Esophagus muscularis mucosa (tissue), 4 donors: ENCODE data around the gene TSPO. TPM values are rescaled to one million over a fixed set of nuclear protein-coding genes. Genes with fewer than 3 reads are reported as not detected.

Experiments
- DNase-seq: peaks from one replicate; pipeline ENCODE4 v3.0.0-alpha.2; 2017; ENCODE audit errors: extremely low spot score
- H3K27ac ChIP-seq, 4 donors: fragments of 200-600 bp; sonication (generic); replicated peaks in 1 of 4; 1 replicate in 3 of 4; 2 replicates in 1 of 4; pipeline ENCODE4 v1.5.1; 2016 to 2019; ENCODE audit warnings: mild to moderate bottlenecking in 1 of 4
- H3K27me3 ChIP-seq, 4 donors: fragments of 200-600 bp; sonication (generic); one replicate each; pipeline versions ENCODE4 v1.5.1 to v1.6.0; 2016 to 2019
- H3K36me3 ChIP-seq, 4 donors: fragments of 200-600 bp; sonication (generic); one replicate each; pipeline ENCODE4 v1.5.1; 2016 to 2019
- H3K4me1 ChIP-seq, 4 donors: fragments of 200-600 bp; sonication (generic); one replicate each; pipeline ENCODE4 v1.5.1; 2016 to 2019
- H3K4me3 ChIP-seq, 4 donors: fragments of 200-600 bp; sonication (generic); 1 replicate in 2 of 4; 2 replicates in 2 of 4; pipeline ENCODE4 v1.5.1; 2016 to 2019; ENCODE audit warnings: mild to moderate bottlenecking in 4 of 4, moderate library complexity in 1 of 4
- H3K9me3 ChIP-seq, 4 donors: fragments of 200-600 bp; sonication (generic); 1 replicate in 3 of 4; 2 replicates in 1 of 4; pipeline ENCODE4 v1.5.1; 2016 to 2019
- EP300 ChIP-seq: sonication (generic); formaldehyde crosslinking; IDR thresholded peaks from one replicate; pipeline ENCODE4 v1.6.1; 2017; ENCODE audit warnings: antibody characterized with exemption
- POLR2A ChIP-seq: fragments of 450-650 bp; IDR thresholded peaks from one replicate; pipeline ENCODE4 v1.6.1; 2017; ENCODE audit warnings: antibody characterized with exemption, moderate library complexity, mild to moderate bottlenecking, low read depth
- POLR2AphosphoS5 ChIP-seq, 2 donors: sonication (generic); formaldehyde crosslinking; IDR thresholded peaks; one replicate each; pipeline ENCODE4 v1.6.1; 2017; ENCODE audit warnings: antibody characterized with exemption in 2 of 2
- WGBS: methylation state at CpG from one replicate; pipeline ENCODE4 v1.1.5; 2018; 5-methylcytosine and 5-hydroxymethylcytosine counted together
- intact Hi-C: fragments of 100-400 bp; cut with DNase I; formaldehyde crosslinking; loops from one replicate; pipeline ENCODE4 v1.15.1; 2023
- total RNA-seq, 4 donors: library from RNA; depleted of rRNA; stranded (reverse); fragments of >200 nt; gene quantifications; one replicate each; pipeline versions ENCODE4 v1.1.0 to v1.2.1, GENCODE V29; 2016
- TF ChIP-seq, protein P1 (sequence below), 3 experiments: fragments of 200-600 bp in 2 of 3; fragments of 450-650 bp in 1 of 3; sonication (generic) in 2 of 3; IDR thresholded peaks; one replicate each; pipeline ENCODE4 v1.5.1; 2017 to 2019; ENCODE audit warnings: antibody characterized with exemption in 3 of 3, mild to moderate bottlenecking in 2 of 3, moderate library complexity in 1 of 3

Gene TSPO
- total RNA-seq, 4 donors from 2014 or later = 172 to 191 (median 182) TPM

DNA sequence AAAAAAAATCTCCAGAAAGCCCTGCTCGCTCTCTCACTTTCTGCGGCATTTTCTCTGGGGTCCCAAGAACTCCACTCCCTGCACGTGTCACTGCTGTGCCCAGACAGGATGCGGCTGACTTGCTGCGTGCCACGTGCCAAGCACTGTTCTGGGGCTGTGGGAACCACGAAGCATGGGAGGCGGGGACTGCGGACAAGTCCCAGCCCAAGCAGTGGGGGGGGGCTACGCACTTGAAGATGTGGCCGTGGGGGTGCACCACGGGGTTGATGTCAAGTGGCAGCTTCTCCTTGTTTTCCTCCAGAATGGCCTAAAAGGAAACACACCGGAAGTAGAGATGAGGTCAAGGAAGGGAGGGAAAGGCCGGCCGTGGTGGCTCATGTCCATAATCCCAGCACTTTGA, 24.7 kb downstream of the TSPO start:
- no peak overlapping the region for H3K27ac ChIP-seq
- no peaks in the 10 kb centered on the region for H3K27me3 ChIP-seq
- WGBS = 94% methylated on average over 14 of the region's 15 CpGs
- H3K9me3 ChIP-seq = no peaks in the 10 kb centered on the region
- no peaks in the 10 kb centered on the region for H3K4me1 ChIP-seq
- H3K4me3 ChIP-seq = no peak overlapping the region
- no peak for DNase-seq
- intact Hi-C loops = no loop called here
- TF ChIP-seq POLR2AphosphoS5 (IDR thresholded peaks at IDR 0.05) (no peak), POLR2A (no peak), EP300 (no peak)
- TF ChIP-seq, protein P1, sequence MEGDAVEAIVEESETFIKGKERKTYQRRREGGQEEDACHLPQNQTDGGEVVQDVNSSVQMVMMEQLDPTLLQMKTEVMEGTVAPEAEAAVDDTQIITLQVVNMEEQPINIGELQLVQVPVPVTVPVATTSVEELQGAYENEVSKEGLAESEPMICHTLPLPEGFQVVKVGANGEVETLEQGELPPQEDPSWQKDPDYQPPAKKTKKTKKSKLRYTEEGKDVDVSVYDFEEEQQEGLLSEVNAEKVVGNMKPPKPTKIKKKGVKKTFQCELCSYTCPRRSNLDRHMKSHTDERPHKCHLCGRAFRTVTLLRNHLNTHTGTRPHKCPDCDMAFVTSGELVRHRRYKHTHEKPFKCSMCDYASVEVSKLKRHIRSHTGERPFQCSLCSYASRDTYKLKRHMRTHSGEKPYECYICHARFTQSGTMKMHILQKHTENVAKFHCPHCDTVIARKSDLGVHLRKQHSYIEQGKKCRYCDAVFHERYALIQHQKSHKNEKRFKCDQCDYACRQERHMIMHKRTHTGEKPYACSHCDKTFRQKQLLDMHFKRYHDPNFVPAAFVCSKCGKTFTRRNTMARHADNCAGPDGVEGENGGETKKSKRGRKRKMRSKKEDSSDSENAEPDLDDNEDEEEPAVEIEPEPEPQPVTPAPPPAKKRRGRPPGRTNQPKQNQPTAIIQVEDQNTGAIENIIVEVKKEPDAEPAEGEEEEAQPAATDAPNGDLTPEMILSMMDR (IDR thresholded peaks at IDR 0.05) = no peak
- peaks cover 46 to 98% (median 82%) of the 10 kb centered on the region in 4 donors for H3K36me3 ChIP-seq

DNA sequence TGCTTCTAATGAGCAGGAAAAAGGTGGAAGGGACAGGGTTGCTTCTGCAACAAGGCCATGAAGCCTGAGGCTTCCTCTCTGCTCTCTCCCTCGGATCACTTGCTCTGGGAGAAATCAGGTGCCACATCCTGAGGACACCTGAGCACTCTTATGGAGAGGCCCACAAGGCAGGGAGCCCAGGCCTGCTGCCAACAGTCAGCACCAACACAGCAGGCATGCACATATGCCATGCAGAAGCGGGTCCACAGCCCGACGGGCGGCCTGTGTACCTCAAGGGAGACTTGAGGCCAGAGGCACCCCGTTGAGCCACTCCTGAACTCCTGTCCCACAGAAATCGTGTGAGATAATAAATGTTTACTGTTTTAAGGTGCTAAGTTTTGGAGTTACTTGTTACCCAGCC, 26.1 kb downstream of the TSPO start:
- H3K9me3 ChIP-seq = no peaks in the 10 kb centered on the region
- H3K27ac ChIP-seq = no peak overlapping the region
- no peaks in the 10 kb centered on the region for H3K4me1 ChIP-seq
- intact Hi-C loops = no loop called here
- TF ChIP-seq POLR2A = no peak
- TF ChIP-seq EP300 = no peak
- TF ChIP-seq, protein P1 (IDR thresholded peaks at IDR 0.05) = no peak
- no peak for TF ChIP-seq POLR2AphosphoS5 (IDR thresholded peaks at IDR 0.05)
- DNase-seq = no peak
- H3K36me3 ChIP-seq = peaks cover 39 to 98% (median 75%) of the 10 kb centered on the region in 4 donors
- H3K27me3 ChIP-seq = no peaks in the 10 kb centered on the region
- 95% methylated on average over 7 of the region's 7 CpGs for WGBS
- H3K4me3 ChIP-seq = no peak overlapping the region

DNA sequence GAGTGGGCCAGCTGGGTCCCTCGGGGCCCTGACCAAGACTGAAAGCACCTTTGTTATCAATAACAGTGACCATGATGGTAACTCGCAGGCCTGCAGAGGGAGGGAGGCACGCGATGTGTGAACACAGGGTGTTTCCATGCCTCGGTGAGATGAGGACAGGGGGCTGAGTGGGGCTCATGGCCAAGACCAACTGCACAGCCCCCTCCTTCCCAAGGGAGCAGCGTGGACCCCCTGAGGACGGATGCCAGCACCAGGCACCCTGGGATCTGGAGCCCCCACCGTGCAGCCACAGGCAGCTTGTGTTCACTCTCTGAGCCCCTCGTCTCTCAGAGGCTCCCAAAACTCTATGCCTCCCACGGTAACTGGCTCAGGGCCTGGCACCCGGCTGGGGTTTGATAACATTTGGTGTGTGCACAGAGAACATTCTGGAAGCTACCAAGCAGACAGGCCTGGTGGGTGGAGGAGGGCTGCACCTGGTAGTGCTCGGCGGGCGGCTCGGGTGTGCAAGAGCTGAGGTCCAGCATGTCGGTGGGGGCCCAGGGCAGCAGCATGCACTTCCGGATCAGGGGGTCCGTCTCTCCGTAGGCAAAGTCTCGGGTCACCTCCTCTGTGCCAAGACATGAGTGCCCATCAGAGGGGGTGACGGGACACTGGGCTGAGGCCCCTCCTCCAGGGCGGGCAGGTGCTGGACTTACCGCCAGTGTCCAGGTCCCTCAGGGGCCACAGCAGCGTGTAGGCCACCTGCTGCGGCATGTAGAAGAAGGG, 28.0 kb downstream of the TSPO start:
- no peaks in the 10 kb centered on the region for H3K27me3 ChIP-seq
- H3K4me3 ChIP-seq = no peak overlapping the region
- no peak overlapping the region for H3K27ac ChIP-seq
- intact Hi-C loops = no loop called here
- TF ChIP-seq EP300 (no peak), POLR2AphosphoS5 (IDR thresholded peaks at IDR 0.05) (no peak), POLR2A (no peak)
- TF ChIP-seq, protein P1 (IDR thresholded peaks at IDR 0.05) = no peak
- H3K36me3 ChIP-seq = peaks cover 26 to 83% (median 60%) of the 10 kb centered on the region in 4 donors
- no peak for DNase-seq
- 97% methylated on average over 12 of the region's 25 CpGs for WGBS
- H3K4me1 ChIP-seq = peaks cover 0 to 6% (median 0%) of the 10 kb centered on the region in 4 donors
- no peaks in the 10 kb centered on the region for H3K9me3 ChIP-seq

DNA sequence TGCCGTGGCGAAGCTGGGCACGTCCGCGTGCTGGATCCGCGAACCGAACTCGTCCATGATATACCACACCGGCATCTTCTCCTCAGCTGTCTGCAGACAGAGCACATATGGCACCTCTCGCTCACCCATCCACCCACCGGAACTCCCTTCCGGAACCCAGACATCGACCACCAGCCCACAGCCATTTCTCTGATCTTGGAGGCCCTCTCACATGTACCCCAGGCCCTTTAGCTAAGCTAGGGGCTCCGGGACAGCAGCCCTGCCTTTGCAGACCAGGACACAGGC, 28.5 kb downstream of the TSPO start:
- no peak overlapping the region for H3K27ac ChIP-seq
- no peak overlapping the region for H3K4me3 ChIP-seq
- intact Hi-C loops = no loop called here
- peaks cover 0 to 11% (median 2%) of the 10 kb centered on the region in 4 donors for H3K4me1 ChIP-seq
- no peak for TF ChIP-seq POLR2AphosphoS5 (IDR thresholded peaks at IDR 0.05)
- TF ChIP-seq EP300 = no peak
- peaks cover 22 to 78% (median 55%) of the 10 kb centered on the region in 4 donors for H3K36me3 ChIP-seq
- DNase-seq = no peak
- WGBS = 98% methylated on average over 15 of the region's 15 CpGs
- no peaks in the 10 kb centered on the region for H3K27me3 ChIP-seq
- no peaks in the 10 kb centered on the region for H3K9me3 ChIP-seq

DNA sequence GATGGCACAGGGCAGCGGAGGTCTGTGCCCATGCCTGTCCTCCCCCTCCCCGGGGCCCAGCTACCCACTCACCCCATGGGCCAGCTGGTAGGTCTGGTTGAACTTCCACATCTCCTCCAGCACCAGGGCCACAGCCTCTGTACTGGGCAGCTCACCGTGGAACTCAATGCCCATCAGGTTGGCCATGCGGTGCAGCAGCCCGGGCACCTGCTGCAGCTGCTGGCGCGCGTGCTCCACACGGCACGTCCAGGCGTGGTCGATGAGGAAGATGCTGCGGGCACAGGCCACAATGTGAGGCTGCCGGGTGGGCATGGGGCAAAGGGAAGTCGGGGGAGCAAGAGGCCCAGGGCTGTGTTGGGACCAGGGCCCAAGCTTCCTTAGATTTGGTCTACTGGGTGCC, 29.3 kb downstream of the TSPO start:
- H3K4me1 ChIP-seq = peaks cover 4 to 19% (median 10%) of the 10 kb centered on the region in 4 donors
- H3K4me3 ChIP-seq = no peak overlapping the region
- 90% methylated on average over 10 of the region's 15 CpGs for WGBS
- H3K36me3 ChIP-seq = peaks cover 14 to 70% (median 47%) of the 10 kb centered on the region in 4 donors
- TF ChIP-seq POLR2AphosphoS5 (IDR thresholded peaks at IDR 0.05) (no peak), POLR2A (no peak), EP300 (no peak)
- TF ChIP-seq, protein P1 (IDR thresholded peaks at IDR 0.05) = no peak
- no peak overlapping the region for H3K27ac ChIP-seq
- no peaks in the 10 kb centered on the region for H3K9me3 ChIP-seq
- intact Hi-C loops = no loop called here
- no peaks in the 10 kb centered on the region for H3K27me3 ChIP-seq
- no peak for DNase-seq
